ENCODE data around the gene ISYNA1.

GRCh38 chr19:18439025-18439909 is 1.3 kb upstream of the ISYNA1 start:
- TF ChIP-seq CTCF (IDR thresholded peaks at IDR 0.05; ENCODE audit: insufficient read depth, low read depth, low read length), result no peak
- no peak for TF ChIP-seq EZH2 (IDR thresholded peaks at IDR 0.05; ENCODE audit: insufficient read depth, low read length)

Data from astrocyte (in vitro differentiated cells and primary cell).